ENCODE data around the gene ZNF74. TPM values are rescaled to one million over a fixed set of nuclear protein-coding genes. Genes with fewer than 3 reads are reported as not detected.
"Not testable (repeated sequence)": the region's sequence is repeated elsewhere in the genome, so short reads cannot be mapped to it uniquely, and the experiment has no call there.

Gene ZNF74
- total and polyA plus RNA-seq, 10 of the 15 experiments (the other 5 are each of a cell fraction or from before 2014, with no cell fraction given) = 0.37 to 9.3 (median 5.1) TPM

GRCh38 chr22:20407829-20408228 lies 13.9 kb downstream of the ZNF74 start (continued):
- TF ChIP-seq PML (IDR thresholded peaks at IDR 0.05; ENCODE audit: low read length) (no peak), JUND (IDR thresholded peaks at IDR 0.05; ENCODE audit: low read depth, low read length) (no peak), NKRF (conservative IDR thresholded peaks at IDR 0.05) (no peak), NRF1 (conservative IDR thresholded peaks at IDR 0.05; ENCODE audit: low read depth, low read length) (no peak)

GRCh38 chr22:20408891-20409290 lies 14.9 kb downstream of the ZNF74 start:
- H3K9me3 ChIP-seq (replicated peaks; ENCODE audit: control insufficient read depth, insufficient read depth, low read length) = no peaks in the 10 kb centered on the region
- H3K4me3 ChIP-seq = no peak overlapping the region
- no peak overlapping the region for H3K27ac ChIP-seq (ENCODE audit: control insufficient read depth, insufficient read depth)
- in situ Hi-C loops (cut with MboI) (no loop called here), intact Hi-C loops (cut with micrococcal nuclease; ENCODE audit: unreplicated experiment) (no loop called here)
- ChIA-PET SMC1A (ENCODE audit: uncharacterized antibody, unreplicated experiment) (no interaction called here), POLR2A (no interaction called here), CTCF (interaction anchor here (1.4 kb wide), 1 partner anchor 10 kb away, joined by 6 read pairs; no protein-coding TSS in a partner anchor), RAD21 (ENCODE audit: unreplicated experiment) (interaction anchor here (0.7 to 1.2 kb wide), 3 partner anchors 8 to 1303 kb away, joined by 3 to 5 read pairs (median 4); no protein-coding TSS in a partner anchor)
- no peaks in the 10 kb centered on the region for H4K20me1 ChIP-seq (ENCODE audit: control insufficient read depth, insufficient read depth)
- no peak overlapping the region for H2AFZ ChIP-seq (ENCODE audit: control insufficient read depth, low read depth, low read length)
- BruUV-seq (replicated peaks) = no TSS peak
- WGBS (ENCODE audit: insufficient coverage, insufficient replicate concordance, low lambda C conversion rate, missing lambda C conversion rate) = 70% methylated on average over 4 of the region's 4 CpGs
- H3K36me3 ChIP-seq (ENCODE audit: control insufficient read depth in 2 of 2, insufficient read depth in 2 of 2, low read length in 1 of 2) = peaks cover 0 to 6% of the 10 kb centered on the region in 2 experiments; a peak in 3 of 4 replicates
- no peaks in the 10 kb centered on the region for H3K27me3 ChIP-seq (replicated peaks in 1 of 2; ENCODE audit: control insufficient read depth in 2 of 2, insufficient read depth in 2 of 2, low read length in 1 of 2)
- no peak overlapping the region for H3K9ac ChIP-seq (ENCODE audit: control insufficient read depth, insufficient read depth, low read length)
- TF ChIP-seq MXI1 (IDR thresholded peaks at IDR 0.05; ENCODE audit: low read depth, low read length) = no peak
- TF ChIP-seq LARP7 (IDR thresholded peaks at IDR 0.05) = no peak
- no peak for DNase-seq (ENCODE audit: low read depth, low spot score)
- no peak overlapping the region for H3K4me2 ChIP-seq (ENCODE audit: control insufficient read depth, insufficient read depth)
- no peaks in the 10 kb centered on the region for H3K79me2 ChIP-seq (ENCODE audit: control insufficient read depth, insufficient read depth, low read length)
- ATAC-seq = no peak
- H3K4me1 ChIP-seq (ENCODE audit: control insufficient read depth, insufficient read depth, low read length) = no peaks in the 10 kb centered on the region
- FAIRE-seq = no peak

GRCh38 chr22:20409385-20409784 lies 15.4 kb downstream of the ZNF74 start:
- ATAC-seq; intact Hi-C loops (cut with micrococcal nuclease; ENCODE audit: unreplicated experiment); BruUV-seq (replicated peaks); H3K9ac ChIP-seq (ENCODE audit: control insufficient read depth, insufficient read depth, low read length); H3K27ac ChIP-seq (ENCODE audit: control insufficient read depth, insufficient read depth); H2AFZ ChIP-seq (ENCODE audit: control insufficient read depth, low read depth, low read length); H4K20me1 ChIP-seq (ENCODE audit: control insufficient read depth, insufficient read depth); H3K9me3 ChIP-seq (replicated peaks; ENCODE audit: control insufficient read depth, insufficient read depth, low read length); FAIRE-seq; H3K27me3 ChIP-seq (replicated peaks in 1 of 2; ENCODE audit: control insufficient read depth in 2 of 2, insufficient read depth in 2 of 2, low read length in 1 of 2); SMC1A ChIA-PET (ENCODE audit: uncharacterized antibody, unreplicated experiment); H3K79me2 ChIP-seq (ENCODE audit: control insufficient read depth, insufficient read depth, low read length); H3K4me3 ChIP-seq; in situ Hi-C loops (cut with MboI); H3K4me1 ChIP-seq (ENCODE audit: control insufficient read depth, insufficient read depth, low read length); DNase-seq (ENCODE audit: low read depth, low spot score); H3K4me2 ChIP-seq (ENCODE audit: control insufficient read depth, insufficient read depth); POLR2A ChIA-PET; H3K36me3 ChIP-seq (ENCODE audit: control insufficient read depth in 2 of 2, insufficient read depth in 2 of 2, low read length in 1 of 2); CTCF ChIA-PET: not testable (repeated sequence)
- WGBS (ENCODE audit: insufficient coverage, insufficient replicate concordance, low lambda C conversion rate, missing lambda C conversion rate) = 90% methylated on average over 3 of the region's 3 CpGs
- RAD21 ChIA-PET (ENCODE audit: unreplicated experiment) = interaction anchor here (0.7 to 1.2 kb wide), 2 partner anchors 46 to 1303 kb away, joined by 3 to 4 read pairs; no protein-coding TSS in a partner anchor
